Measurements from ENCODE around the gene PRND.

DNA sequence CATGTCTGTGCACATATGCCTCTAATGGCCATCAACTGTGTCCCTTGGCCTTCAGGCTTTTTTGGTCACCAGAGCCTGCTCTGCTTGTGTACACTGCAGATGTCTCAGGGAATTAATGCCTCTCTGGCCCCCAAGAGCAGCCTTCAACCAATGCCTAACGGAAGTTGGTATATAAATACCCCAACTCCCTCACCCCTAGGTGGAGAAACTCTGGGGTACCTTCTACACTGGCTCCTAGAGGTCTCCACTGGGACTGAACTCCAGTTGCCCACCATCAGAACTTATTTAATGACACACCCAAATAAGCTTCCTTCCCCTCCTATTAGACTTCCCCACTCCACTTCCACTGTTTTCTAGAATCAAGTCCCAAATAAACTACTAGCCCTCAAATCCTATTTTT is 43.1 kb downstream of the PRND start:
- TF ChIP-seq CTCF (IDR thresholded peaks at IDR 0.05; ENCODE audit: low read length) (no peak), EZH2 (IDR thresholded peaks at IDR 0.05; ENCODE audit: borderline replicate concordance, low read length) (no peak)
